Measurements from ENCODE around the gene PCBP3. TPM values are rescaled to one million over a fixed set of nuclear protein-coding genes. Genes with fewer than 3 reads are reported as not detected.

PCBP3 gene
- total RNA-seq, 4 donors from 2014 or later: 0.47 to 5.3 (median 1.0) TPM; not detected in 1

DNA sequence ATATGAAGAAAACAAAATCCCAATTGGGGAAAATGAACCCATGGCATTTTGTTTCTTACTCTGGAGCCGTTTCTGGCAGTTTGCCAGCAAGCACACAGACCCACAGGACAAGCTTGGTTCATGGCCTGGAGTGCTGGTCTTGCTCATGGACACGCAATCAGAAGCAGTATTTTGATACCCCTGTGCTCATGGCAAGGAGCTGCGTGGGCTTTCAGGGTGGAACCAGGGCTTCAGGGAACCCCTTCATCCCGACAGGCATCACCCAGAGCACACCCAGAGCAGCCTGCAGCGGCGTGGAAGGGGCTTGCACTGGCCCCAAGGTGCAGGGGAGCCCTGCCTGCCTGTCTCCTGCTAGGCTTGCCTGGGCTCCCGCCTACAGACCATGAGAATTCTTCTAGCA is 45.4 kb upstream of the PCBP3 start:
- peaks cover 0 to 3% (median 0%) of the 10 kb centered on the region in 3 donors for H3K9me3 ChIP-seq
- intact Hi-C loops (cut with DNase I): loop anchor here (5.0 kb wide), 1 partner anchor 41 kb away; no protein-coding TSS in a partner anchor
- no peak for TF ChIP-seq POLR2A (IDR thresholded peaks at IDR 0.05)
- TF ChIP-seq, protein P1, sequence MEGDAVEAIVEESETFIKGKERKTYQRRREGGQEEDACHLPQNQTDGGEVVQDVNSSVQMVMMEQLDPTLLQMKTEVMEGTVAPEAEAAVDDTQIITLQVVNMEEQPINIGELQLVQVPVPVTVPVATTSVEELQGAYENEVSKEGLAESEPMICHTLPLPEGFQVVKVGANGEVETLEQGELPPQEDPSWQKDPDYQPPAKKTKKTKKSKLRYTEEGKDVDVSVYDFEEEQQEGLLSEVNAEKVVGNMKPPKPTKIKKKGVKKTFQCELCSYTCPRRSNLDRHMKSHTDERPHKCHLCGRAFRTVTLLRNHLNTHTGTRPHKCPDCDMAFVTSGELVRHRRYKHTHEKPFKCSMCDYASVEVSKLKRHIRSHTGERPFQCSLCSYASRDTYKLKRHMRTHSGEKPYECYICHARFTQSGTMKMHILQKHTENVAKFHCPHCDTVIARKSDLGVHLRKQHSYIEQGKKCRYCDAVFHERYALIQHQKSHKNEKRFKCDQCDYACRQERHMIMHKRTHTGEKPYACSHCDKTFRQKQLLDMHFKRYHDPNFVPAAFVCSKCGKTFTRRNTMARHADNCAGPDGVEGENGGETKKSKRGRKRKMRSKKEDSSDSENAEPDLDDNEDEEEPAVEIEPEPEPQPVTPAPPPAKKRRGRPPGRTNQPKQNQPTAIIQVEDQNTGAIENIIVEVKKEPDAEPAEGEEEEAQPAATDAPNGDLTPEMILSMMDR (IDR thresholded peaks at IDR 0.05): no peak

DNA sequence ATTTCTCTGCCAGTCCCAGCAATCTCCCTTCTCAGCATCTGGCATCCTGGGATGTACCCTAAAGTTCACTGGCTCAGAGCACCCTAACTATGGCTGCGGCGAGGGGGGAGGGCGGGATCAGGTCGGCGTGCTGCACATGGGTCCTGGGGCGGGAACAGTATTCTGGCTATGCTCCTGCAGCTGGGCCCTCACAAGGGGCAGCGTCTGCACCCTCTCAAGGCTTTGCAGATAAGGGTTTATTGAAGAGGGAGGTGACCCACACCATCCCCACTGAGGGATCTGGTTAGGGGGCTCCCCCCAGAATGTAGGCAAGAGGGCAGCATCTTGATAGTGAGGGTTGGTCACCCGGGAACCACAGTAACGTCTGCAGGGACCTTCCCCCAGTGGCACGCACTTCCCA is 44.9 kb upstream of the PCBP3 start:
- Histone ChIP-seq H3K9me3 (peaks cover 0 to 8% (median 1%) of the 10 kb centered on the region in 3 donors), H3K27ac (no peak overlapping the region), H3K27me3 (peaks cover 0 to 43% (median 2%) of the 10 kb centered on the region in 4 donors), H3K4me3 (no peak overlapping the region), H3K36me3 (no peaks in the 10 kb centered on the region), H3K4me1 (no peaks in the 10 kb centered on the region)
- intact Hi-C loops (cut with DNase I): loop anchor here (5.0 kb wide), 1 partner anchor 41 kb away; no protein-coding TSS in a partner anchor
- 50 to 100% methylated on average over 2 to 3 of the region's 10 CpGs for WGBS, 2 donors
- TF ChIP-seq, protein P1 (IDR thresholded peaks at IDR 0.05): no peak
- no peak for TF ChIP-seq POLR2A (IDR thresholded peaks at IDR 0.05)
- no peak for DNase-seq

More for the DNA sequence above, 45.4 kb upstream of the PCBP3 start:
- Histone ChIP-seq H3K27me3 (peaks cover 0 to 43% (median 2%) of the 10 kb centered on the region in 4 donors), H3K36me3 (no peaks in the 10 kb centered on the region), H3K27ac (no peak overlapping the region), H3K4me1 (no peaks in the 10 kb centered on the region), H3K4me3 (no peak overlapping the region)
- no peak for DNase-seq
- WGBS, 2 donors: 9 to 25% methylated on average over 1 to 2 of the region's 7 CpGs

DNA sequence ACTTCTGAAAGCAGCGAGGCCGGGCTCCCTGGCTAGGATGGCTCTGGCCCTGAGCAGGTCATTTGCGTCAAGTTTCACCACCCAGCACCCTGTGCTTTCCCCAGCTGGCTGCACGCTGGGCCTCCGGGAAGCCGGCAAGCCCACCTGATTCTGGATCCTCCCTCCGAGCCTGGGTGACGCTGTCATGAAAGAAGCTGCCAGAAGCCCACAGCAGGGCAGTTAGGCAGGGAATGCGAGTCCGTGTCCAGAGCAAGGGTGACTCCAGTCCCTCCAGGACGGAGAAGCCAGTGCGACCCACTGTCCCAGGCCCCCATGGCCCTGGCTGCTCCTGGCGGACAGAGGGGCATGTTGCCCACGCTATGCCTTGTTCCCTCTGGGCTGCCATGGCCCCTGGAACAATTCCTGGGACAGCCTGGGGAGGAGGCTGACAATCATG is 44.4 kb upstream of the PCBP3 start:
- intact Hi-C loops (cut with DNase I): loop anchor here (5.0 kb wide), 1 partner anchor 42 kb away; no protein-coding TSS in a partner anchor

DNA sequence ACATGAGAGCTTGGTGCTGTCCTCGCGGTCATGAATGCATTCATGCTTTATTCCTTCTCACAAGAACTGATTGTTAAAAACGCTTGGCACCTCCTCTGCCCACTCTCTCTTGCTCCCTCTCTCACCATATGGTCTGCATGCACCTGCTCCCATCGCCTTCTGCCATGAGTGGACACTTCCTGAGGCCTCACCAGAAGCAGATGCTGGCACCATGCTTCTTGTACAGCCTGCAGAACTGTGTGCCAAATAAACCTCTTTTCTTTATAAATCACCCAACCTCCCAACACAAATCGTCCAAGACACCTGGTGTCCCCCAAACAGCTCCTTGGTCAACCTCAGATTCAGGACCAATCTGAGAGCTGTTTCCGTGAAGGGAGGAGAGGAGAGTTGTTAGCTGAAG is 43.3 kb upstream of the PCBP3 start:
- Histone ChIP-seq H3K4me3 (no peak overlapping the region), H3K27ac (no peak overlapping the region), H3K9me3 (peaks cover 0 to 19% (median 5%) of the 10 kb centered on the region in 3 donors), H3K36me3 (no peaks in the 10 kb centered on the region), H3K4me1 (no peaks in the 10 kb centered on the region), H3K27me3 (peaks cover 0 to 41% (median 2%) of the 10 kb centered on the region in 4 donors)
- DNase-seq: no peak
- WGBS, 2 donors: 71 to 83% methylated on average over 6 of the region's 6 CpGs
- TF ChIP-seq POLR2A (IDR thresholded peaks at IDR 0.05): no peak
- TF ChIP-seq, protein P1 (IDR thresholded peaks at IDR 0.05): no peak
- intact Hi-C loops (cut with DNase I): no loop called here

More for the DNA sequence above, 44.4 kb upstream of the PCBP3 start:
- no peak overlapping the region for H3K4me3 ChIP-seq
- H3K27me3 ChIP-seq: peaks cover 0 to 43% (median 2%) of the 10 kb centered on the region in 4 donors
- no peak overlapping the region for H3K27ac ChIP-seq
- H3K9me3 ChIP-seq: peaks cover 0 to 13% (median 5%) of the 10 kb centered on the region in 3 donors
- H3K36me3 ChIP-seq: no peaks in the 10 kb centered on the region
- H3K4me1 ChIP-seq: no peaks in the 10 kb centered on the region
- DNase-seq: no peak
- WGBS, 2 donors: 75 to 95% methylated on average over 3 to 4 of the region's 14 CpGs
- TF ChIP-seq POLR2A (IDR thresholded peaks at IDR 0.05): no peak
- TF ChIP-seq, protein P1 (IDR thresholded peaks at IDR 0.05): no peak

DNA sequence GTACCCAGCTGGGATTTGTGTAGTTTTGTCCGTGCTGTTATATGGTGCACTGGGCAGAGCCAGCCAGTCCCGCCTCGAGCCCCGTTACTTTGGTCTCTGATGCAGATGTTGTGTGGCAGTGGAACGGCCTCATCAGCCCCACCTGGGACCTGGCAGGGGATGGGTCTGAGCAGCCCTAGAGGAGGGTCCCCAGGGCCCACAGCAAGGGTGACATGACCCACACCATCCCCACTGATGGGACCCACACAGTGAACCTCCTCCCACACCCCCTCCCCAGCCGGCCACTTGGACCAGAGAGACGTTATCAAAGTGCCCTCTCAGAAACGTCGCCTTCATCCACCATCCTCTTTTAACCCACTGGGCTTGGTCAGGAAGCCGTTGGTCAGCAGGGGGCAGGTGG is 42.0 kb upstream of the PCBP3 start:
- no peaks in the 10 kb centered on the region for H3K36me3 ChIP-seq
- peaks cover 0 to 33% (median 0%) of the 10 kb centered on the region in 4 donors for H3K27me3 ChIP-seq
- no peak overlapping the region for H3K4me3 ChIP-seq
- DNase-seq: no peak
- H3K27ac ChIP-seq: no peak overlapping the region
- H3K9me3 ChIP-seq: peaks cover 0 to 19% (median 5%) of the 10 kb centered on the region in 3 donors
- intact Hi-C loops (cut with DNase I): no loop called here
- H3K4me1 ChIP-seq: no peaks in the 10 kb centered on the region
- 60 to 97% methylated on average over 1 to 9 of the region's 10 CpGs for WGBS, 2 donors
- TF ChIP-seq, protein P1 (IDR thresholded peaks at IDR 0.05): no peak
